ENCODE data around the gene TMED7.
A peak's percentile ranks its signal among the peaks of the same experiment; 100 is the strongest.

TMED7 gene

GRCh38 chr5:115666023-115666422 is 40.2 kb upstream of the TMED7 start:
- Histone ChIP-seq H4K8ac (ENCODE audit: low read depth, low read length) (no peak overlapping the region), H4K91ac (ENCODE audit: low read depth, low read length, poor library complexity) (no peak overlapping the region), H2BK5ac (ENCODE audit: low read length) (no peak overlapping the region), H3K4me3 (ENCODE audit: low read length in 2 of 2) (no peak overlapping the region), H3K27ac (replicated peaks; ENCODE audit: low read length) (no peak overlapping the region), H3K4ac (ENCODE audit: low read length) (no peak overlapping the region), H3K27me3 (ENCODE audit: control insufficient read depth in 3 of 3, insufficient read depth in 3 of 3, low read depth in 1 of 3, low read length in 3 of 3) (no peaks in the 10 kb centered on the region), H2AK5ac (ENCODE audit: low read depth, low read length) (no peak overlapping the region), H3K18ac (ENCODE audit: low read length) (no peak overlapping the region), H3K4me1 (ENCODE audit: control insufficient read depth in 2 of 2, insufficient read depth in 1 of 2, low read depth in 1 of 2, low read length in 2 of 2) (peaks cover 1 to 3% of the 10 kb centered on the region in 2 donors), H2BK120ac (ENCODE audit: low read depth, low read length) (no peak overlapping the region), H3K23ac (ENCODE audit: low read depth, low read length, poor library complexity) (no peak overlapping the region), H3K4me2 (ENCODE audit: insufficient read depth, low read length, poor library complexity, severe bottlenecking) (no peak overlapping the region), H3K9ac (ENCODE audit: low read depth, low read length, poor library complexity) (no peak overlapping the region), H2AFZ (ENCODE audit: low read length) (peak overlapping the region; percentile 12), H3K79me1 (ENCODE audit: low read depth, low read length) (no peaks in the 10 kb centered on the region), H3K14ac (ENCODE audit: low read length) (no peak overlapping the region), H3K36me3 (replicated peaks in 1 of 2; ENCODE audit: control insufficient read depth in 2 of 2, insufficient read depth in 2 of 2, low read length in 2 of 2) (no peaks in the 10 kb centered on the region), H2BK15ac (ENCODE audit: low read length) (no peak overlapping the region), H3K9me3 (replicated peaks in 1 of 2; ENCODE audit: control insufficient read depth in 2 of 2, insufficient read depth in 1 of 2, low read depth in 1 of 2, low read length in 2 of 2) (peaks cover 0 to 8% of the 10 kb centered on the region in 2 donors), H2BK12ac (ENCODE audit: low read length) (no peak overlapping the region)
- no peak for DNase-seq (ENCODE audit: low spot score)
- no CpG with 5 or more reads among the region's 2 CpGs for WGBS, 2 donors (ENCODE audit: extremely low coverage in 2 of 2, insufficient read length in 2 of 2, insufficient replicate concordance in 1 of 2)

- no peak overlapping the region for H3K4me2 ChIP-seq (ENCODE audit: insufficient read depth, low read length, poor library complexity, severe bottlenecking)
- no peak overlapping the region for H3K4me3 ChIP-seq (ENCODE audit: low read length in 2 of 2)
- H3K27me3 ChIP-seq (ENCODE audit: control insufficient read depth in 3 of 3, insufficient read depth in 3 of 3, low read depth in 1 of 3, low read length in 3 of 3) = no peaks in the 10 kb centered on the region
- H3K4me1 ChIP-seq (ENCODE audit: control insufficient read depth in 2 of 2, insufficient read depth in 1 of 2, low read depth in 1 of 2, low read length in 2 of 2) = peaks cover 3 to 10% of the 10 kb centered on the region in 2 donors
- H4K8ac ChIP-seq (ENCODE audit: low read depth, low read length) = no peak overlapping the region
- H3K14ac ChIP-seq (ENCODE audit: low read length) = no peak overlapping the region
- H4K91ac ChIP-seq (ENCODE audit: low read depth, low read length, poor library complexity) = no peak overlapping the region
- H3K36me3 ChIP-seq (replicated peaks in 1 of 2; ENCODE audit: control insufficient read depth in 2 of 2, insufficient read depth in 2 of 2, low read length in 2 of 2) = no peaks in the 10 kb centered on the region
- H2AK5ac ChIP-seq (ENCODE audit: low read depth, low read length) = no peak overlapping the region
- peaks cover 2 to 17% of the 10 kb centered on the region in 2 donors for H3K9me3 ChIP-seq (replicated peaks in 1 of 2; ENCODE audit: control insufficient read depth in 2 of 2, insufficient read depth in 1 of 2, low read depth in 1 of 2, low read length in 2 of 2)
- no peak overlapping the region for H3K4ac ChIP-seq (ENCODE audit: low read length)
- H2AFZ ChIP-seq (ENCODE audit: low read length) = peak overlapping the region; percentile 78
- H3K23ac ChIP-seq (ENCODE audit: low read depth, low read length, poor library complexity) = no peak overlapping the region
- no peak overlapping the region for H2BK120ac ChIP-seq (ENCODE audit: low read depth, low read length)
- WGBS, 2 donors (ENCODE audit: extremely low coverage in 2 of 2, insufficient read length in 2 of 2, insufficient replicate concordance in 1 of 2) = no CpG with 5 or more reads among the region's 2 CpGs
- no peak overlapping the region for H2BK12ac ChIP-seq (ENCODE audit: low read length)
- peak overlapping the region; percentile 61 for H3K27ac ChIP-seq (replicated peaks; ENCODE audit: low read length)
- no peaks in the 10 kb centered on the region for H3K79me1 ChIP-seq (ENCODE audit: low read depth, low read length)
- no peak for DNase-seq (ENCODE audit: low spot score)
- H3K18ac ChIP-seq (ENCODE audit: low read length) = no peak overlapping the region
- no peak overlapping the region for H3K9ac ChIP-seq (ENCODE audit: low read depth, low read length, poor library complexity)
- H2BK15ac ChIP-seq (ENCODE audit: low read length) = no peak overlapping the region
- no peak overlapping the region for H2BK5ac ChIP-seq (ENCODE audit: low read length)
These were observed 35.7 kb upstream of the TMED7 start for GRCh38 chr5:115661563-115661962.

GRCh38 chr5:115661101-115661500 is 35.3 kb upstream of the TMED7 start:
- no CpG with 5 or more reads among the region's 4 CpGs for WGBS, 2 donors (ENCODE audit: extremely low coverage in 2 of 2, insufficient read length in 2 of 2, insufficient replicate concordance in 1 of 2)
- H3K23ac ChIP-seq (ENCODE audit: low read depth, low read length, poor library complexity) = no peak overlapping the region
- H3K9ac ChIP-seq (ENCODE audit: low read depth, low read length, poor library complexity) = no peak overlapping the region
- H3K36me3 ChIP-seq (replicated peaks in 1 of 2; ENCODE audit: control insufficient read depth in 2 of 2, insufficient read depth in 2 of 2, low read length in 2 of 2) = no peaks in the 10 kb centered on the region
- H2BK15ac ChIP-seq (ENCODE audit: low read length) = no peak overlapping the region
- H2BK120ac ChIP-seq (ENCODE audit: low read depth, low read length) = no peak overlapping the region
- peaks cover 3 to 10% of the 10 kb centered on the region in 2 donors for H3K4me1 ChIP-seq (ENCODE audit: control insufficient read depth in 2 of 2, insufficient read depth in 1 of 2, low read depth in 1 of 2, low read length in 2 of 2)
- peak overlapping the region; percentile 61 for H3K27ac ChIP-seq (replicated peaks; ENCODE audit: low read length)
- H2AFZ ChIP-seq (ENCODE audit: low read length) = peak overlapping the region; percentile 78
- no peak overlapping the region for H3K4me2 ChIP-seq (ENCODE audit: insufficient read depth, low read length, poor library complexity, severe bottlenecking)
- H4K91ac ChIP-seq (ENCODE audit: low read depth, low read length, poor library complexity) = no peak overlapping the region
- no peak for DNase-seq (ENCODE audit: low spot score)
- H2BK5ac ChIP-seq (ENCODE audit: low read length) = no peak overlapping the region
- no peak overlapping the region for H3K14ac ChIP-seq (ENCODE audit: low read length)
- peak overlapping the region in 1 of 2 donors; percentile 17 for H3K4me3 ChIP-seq (ENCODE audit: low read length in 2 of 2)
- no peak overlapping the region for H2AK5ac ChIP-seq (ENCODE audit: low read depth, low read length)
- H3K27me3 ChIP-seq (ENCODE audit: control insufficient read depth in 3 of 3, insufficient read depth in 3 of 3, low read depth in 1 of 3, low read length in 3 of 3) = no peaks in the 10 kb centered on the region
- H4K8ac ChIP-seq (ENCODE audit: low read depth, low read length) = no peak overlapping the region
- H3K9me3 ChIP-seq (replicated peaks in 1 of 2; ENCODE audit: control insufficient read depth in 2 of 2, insufficient read depth in 1 of 2, low read depth in 1 of 2, low read length in 2 of 2) = peaks cover 2 to 15% of the 10 kb centered on the region in 2 donors
- no peak overlapping the region for H2BK12ac ChIP-seq (ENCODE audit: low read length)
- H3K79me1 ChIP-seq (ENCODE audit: low read depth, low read length) = no peaks in the 10 kb centered on the region
- H3K18ac ChIP-seq (ENCODE audit: low read length) = no peak overlapping the region
- no peak overlapping the region for H3K4ac ChIP-seq (ENCODE audit: low read length)

- no peak for DNase-seq (ENCODE audit: low spot score)
- Histone ChIP-seq H3K36me3 (replicated peaks in 1 of 2; ENCODE audit: control insufficient read depth in 2 of 2, insufficient read depth in 2 of 2, low read length in 2 of 2) (no peaks in the 10 kb centered on the region), H2AK5ac (ENCODE audit: low read depth, low read length) (no peak overlapping the region), H2BK120ac (ENCODE audit: low read depth, low read length) (no peak overlapping the region), H3K14ac (ENCODE audit: low read length) (no peak overlapping the region), H4K8ac (ENCODE audit: low read depth, low read length) (no peak overlapping the region), H2BK5ac (ENCODE audit: low read length) (no peak overlapping the region), H3K4me2 (ENCODE audit: insufficient read depth, low read length, poor library complexity, severe bottlenecking) (no peak overlapping the region), H2AFZ (ENCODE audit: low read length) (no peak overlapping the region), H2BK12ac (ENCODE audit: low read length) (no peak overlapping the region), H3K4me3 (ENCODE audit: low read length in 2 of 2) (no peak overlapping the region), H3K4ac (ENCODE audit: low read length) (no peak overlapping the region), H3K4me1 (ENCODE audit: control insufficient read depth in 2 of 2, insufficient read depth in 1 of 2, low read depth in 1 of 2, low read length in 2 of 2) (peaks cover 3 to 10% of the 10 kb centered on the region in 2 donors), H3K9ac (ENCODE audit: low read depth, low read length, poor library complexity) (no peak overlapping the region), H3K27ac (replicated peaks; ENCODE audit: low read length) (no peak overlapping the region), H4K91ac (ENCODE audit: low read depth, low read length, poor library complexity) (no peak overlapping the region), H3K9me3 (replicated peaks in 1 of 2; ENCODE audit: control insufficient read depth in 2 of 2, insufficient read depth in 1 of 2, low read depth in 1 of 2, low read length in 2 of 2) (peaks cover 2 to 12% of the 10 kb centered on the region in 2 donors), H3K79me1 (ENCODE audit: low read depth, low read length) (no peaks in the 10 kb centered on the region), H2BK15ac (ENCODE audit: low read length) (no peak overlapping the region), H3K27me3 (ENCODE audit: control insufficient read depth in 3 of 3, insufficient read depth in 3 of 3, low read depth in 1 of 3, low read length in 3 of 3) (no peaks in the 10 kb centered on the region), H3K23ac (ENCODE audit: low read depth, low read length, poor library complexity) (no peak overlapping the region), H3K18ac (ENCODE audit: low read length) (no peak overlapping the region)
- no CpG with 5 or more reads among the region's 2 CpGs for WGBS, 2 donors (ENCODE audit: extremely low coverage in 2 of 2, insufficient read length in 2 of 2, insufficient replicate concordance in 1 of 2)
These were observed 32.0 kb upstream of the TMED7 start for GRCh38 chr5:115657881-115658233.

Measured in neuronal stem cell (in vitro differentiated cells).